ENCODE results near the gene MEPCE.

- TF ChIP-seq SRSF9 (IDR thresholded peaks at IDR 0.05; ENCODE audit: borderline replicate concordance, low read depth, low read length) (no peak), VEZF1 (CRISPR knock-in tag; IDR thresholded peaks at IDR 0.05) (no peak), RBM25 (IDR thresholded peaks at IDR 0.05; ENCODE audit: low read depth, low read length, severe bottlenecking) (no peak), ATF3 (IDR thresholded peaks at IDR 0.05) (no peak), ATF3 (CRISPR knock-in tag; conservative IDR thresholded peaks at IDR 0.05) (no peak), SIN3A (IDR thresholded peaks at IDR 0.05; ENCODE audit: borderline replicate concordance in 2 of 2, control insufficient read depth in 1 of 2, low read depth in 2 of 2, low read length in 2 of 2) (no peak), RAD21 (CRISPR knock-in tag; conservative IDR thresholded peaks at IDR 0.05 in 1 of 2, IDR thresholded peaks at IDR 0.05 in 1 of 2) (no peak)
Observed at GRCh38 chr7:100430493-100431285, 1.1 kb downstream of the MEPCE start.
